ENCODE measurements around the gene COQ10B. TPM values are rescaled to one million over a fixed set of nuclear protein-coding genes. Genes with fewer than 3 reads are reported as not detected.
A peak's percentile ranks its signal among the peaks of the same experiment; 100 is the strongest.

Gene COQ10B
- total RNA-seq, 6 experiments from 2014 or later: 11.7 to 23.7 (median 17.1) TPM

- Histone ChIP-seq H3K4me1 (peaks cover 0 to 30% (median 3%) of the 10 kb centered on the region in 4 donors), H3K27ac (peak within 1 kb of the TSS; percentile 100), H3K36me3 (peaks cover 0 to 49% (median 21%) of the 10 kb centered on the region in 4 donors), H3K9me3 (no peaks in the 10 kb centered on the region), H3K27me3 (no peaks in the 10 kb centered on the region), H3K4me3 (peak within 1 kb of the TSS; percentile 70 to 87 (median 81))
- peak; percentile 84 to 95 (median 90) for ATAC-seq
- TF ChIP-seq CTCF (IDR thresholded peaks at IDR 0.05): peak in 1 of 4 donors; percentile 50
- peak; percentile 99 for TF ChIP-seq POLR2A (IDR thresholded peaks at IDR 0.05)
- intact Hi-C loops (cut with DNase I): no loop called here
- peak; percentile 99 to 100 (median 100) for DNase-seq
- 0% methylated on average over 5 of the region's 104 CpGs for WGBS (ENCODE audit: insufficient coverage, low coverage, low lambda C conversion rate, missing lambda C conversion rate)
Measured at GRCh38 chr2:197499594-197500502, 46.5 kb downstream of the COQ10B start, which contains the start of the genes HSPD1 and HSPE1. Gene HSPD1 (minus strand): TSS chr2:197499840. CDS start chr2:197498848, 992 bp downstream. Gene HSPE1 (plus strand): TSS chr2:197500379. CDS start chr2:197500437, 58 bp downstream.

GRCh38 chr2:197500503-197501131 lies 47.3 kb downstream of the COQ10B start:
- Histone ChIP-seq H3K27me3 (no peaks in the 10 kb centered on the region), H3K36me3 (peaks cover 0 to 44% (median 17%) of the 10 kb centered on the region in 4 donors), H3K9me3 (no peaks in the 10 kb centered on the region), H3K4me3 (peak overlapping the region; percentile 70 to 87 (median 75)), H3K4me1 (peaks cover 0 to 30% (median 3%) of the 10 kb centered on the region in 4 donors), H3K27ac (peak overlapping the region; percentile 100)
- intact Hi-C loops (cut with DNase I): no loop called here
- no peak for TF ChIP-seq POLR2A (IDR thresholded peaks at IDR 0.05)
- no peak for TF ChIP-seq CTCF (IDR thresholded peaks at IDR 0.05)
- peak in 1 of 4 donors; percentile 9 for ATAC-seq
- WGBS (ENCODE audit: insufficient coverage, low coverage, low lambda C conversion rate, missing lambda C conversion rate): 2% methylated on average over 19 of the region's 30 CpGs
- no peak for DNase-seq

- no peak for TF ChIP-seq POLR2A (IDR thresholded peaks at IDR 0.05)
- TF ChIP-seq CTCF (IDR thresholded peaks at IDR 0.05): no peak
- DNase-seq: no peak
- WGBS (ENCODE audit: insufficient coverage, low coverage, low lambda C conversion rate, missing lambda C conversion rate): 18% methylated on average over 4 of the region's 4 CpGs
- H3K9me3 ChIP-seq: no peaks in the 10 kb centered on the region
- H3K4me1 ChIP-seq: peaks cover 0 to 19% (median 0%) of the 10 kb centered on the region in 4 donors
- H3K4me3 ChIP-seq: peak overlapping the region in 2 of 3 donors; percentile 70 to 75
- intact Hi-C loops (cut with DNase I): no loop called here
- no peaks in the 10 kb centered on the region for H3K27me3 ChIP-seq
- H3K27ac ChIP-seq: peak overlapping the region; percentile 100
- ATAC-seq: no peak
- H3K36me3 ChIP-seq: peaks cover 0 to 28% (median 10%) of the 10 kb centered on the region in 4 donors
Measured at GRCh38 chr2:197502201-197502600, 48.8 kb downstream of the COQ10B start.

GRCh38 chr2:197502685-197503084 lies 49.3 kb downstream of the COQ10B start:
- ATAC-seq (no peak), DNase-seq (no peak)
- 57% methylated on average over 4 of the region's 4 CpGs for WGBS (ENCODE audit: insufficient coverage, low coverage, low lambda C conversion rate, missing lambda C conversion rate)
- Histone ChIP-seq H3K27me3 (no peaks in the 10 kb centered on the region), H3K36me3 (peaks cover 0 to 24% (median 10%) of the 10 kb centered on the region in 4 donors), H3K27ac (peak overlapping the region; percentile 100), H3K9me3 (no peaks in the 10 kb centered on the region), H3K4me3 (peak overlapping the region in 2 of 3 donors; percentile 70 to 75), H3K4me1 (peaks cover 0 to 14% (median 0%) of the 10 kb centered on the region in 4 donors)
- intact Hi-C loops (cut with DNase I): no loop called here
- TF ChIP-seq CTCF (IDR thresholded peaks at IDR 0.05) (no peak), POLR2A (IDR thresholded peaks at IDR 0.05) (no peak)
